ENCODE data around the gene STARD8.
"Not testable (repeated sequence)": the region's sequence is repeated elsewhere in the genome, so short reads cannot be mapped to it uniquely, and the experiment has no call there.

Gene STARD8

DNA sequence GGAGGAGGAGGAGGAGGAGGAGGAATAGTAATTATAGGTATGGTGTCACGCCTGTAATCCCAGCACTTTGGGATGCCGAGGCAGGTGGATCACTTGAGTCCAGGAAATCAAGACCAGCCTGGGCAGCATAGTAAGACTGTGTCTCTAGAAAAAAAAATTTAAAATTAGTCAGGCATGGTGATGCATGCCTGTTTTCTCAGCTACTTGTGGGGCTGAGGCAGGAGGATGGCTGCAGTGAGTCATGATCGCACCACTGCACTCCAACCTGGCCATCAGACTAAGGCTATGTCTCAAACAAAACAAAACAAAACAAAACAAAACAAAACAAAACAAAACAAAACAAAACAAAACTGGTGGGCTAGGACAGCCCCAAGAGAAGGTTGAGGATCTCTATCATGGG is 3.0 kb downstream of the STARD8 start:
- FAIRE-seq: no peak
- DNase-seq (ENCODE audit: insufficient read length, low spot score): no peak
- TF ChIP-seq, protein P1, sequence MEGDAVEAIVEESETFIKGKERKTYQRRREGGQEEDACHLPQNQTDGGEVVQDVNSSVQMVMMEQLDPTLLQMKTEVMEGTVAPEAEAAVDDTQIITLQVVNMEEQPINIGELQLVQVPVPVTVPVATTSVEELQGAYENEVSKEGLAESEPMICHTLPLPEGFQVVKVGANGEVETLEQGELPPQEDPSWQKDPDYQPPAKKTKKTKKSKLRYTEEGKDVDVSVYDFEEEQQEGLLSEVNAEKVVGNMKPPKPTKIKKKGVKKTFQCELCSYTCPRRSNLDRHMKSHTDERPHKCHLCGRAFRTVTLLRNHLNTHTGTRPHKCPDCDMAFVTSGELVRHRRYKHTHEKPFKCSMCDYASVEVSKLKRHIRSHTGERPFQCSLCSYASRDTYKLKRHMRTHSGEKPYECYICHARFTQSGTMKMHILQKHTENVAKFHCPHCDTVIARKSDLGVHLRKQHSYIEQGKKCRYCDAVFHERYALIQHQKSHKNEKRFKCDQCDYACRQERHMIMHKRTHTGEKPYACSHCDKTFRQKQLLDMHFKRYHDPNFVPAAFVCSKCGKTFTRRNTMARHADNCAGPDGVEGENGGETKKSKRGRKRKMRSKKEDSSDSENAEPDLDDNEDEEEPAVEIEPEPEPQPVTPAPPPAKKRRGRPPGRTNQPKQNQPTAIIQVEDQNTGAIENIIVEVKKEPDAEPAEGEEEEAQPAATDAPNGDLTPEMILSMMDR (IDR thresholded peaks at IDR 0.05; ENCODE audit: insufficient read depth, missing control alignments): no peak

DNA sequence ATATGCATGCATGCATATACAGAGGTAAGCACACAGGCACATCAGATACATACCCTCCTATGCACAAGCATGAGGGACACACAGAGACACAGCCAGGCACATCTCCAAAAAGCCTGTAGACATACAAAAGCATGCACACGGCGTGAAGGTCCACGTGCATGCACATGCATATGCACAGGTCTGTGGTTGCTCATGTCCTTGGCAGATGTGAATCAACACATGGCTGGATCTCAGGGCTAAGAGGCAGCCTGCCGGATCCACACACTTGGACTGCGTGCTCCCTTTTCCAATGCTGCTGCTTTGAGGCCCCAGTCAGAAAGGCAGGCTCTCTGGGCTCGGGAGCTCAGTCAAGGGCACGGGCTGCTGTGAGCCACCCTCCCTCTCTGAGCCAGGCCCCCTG is 3.6 kb downstream of the STARD8 start:
- DNase-seq (ENCODE audit: insufficient read length, low spot score): no peak
- no peak for FAIRE-seq
- TF ChIP-seq, protein P1 (IDR thresholded peaks at IDR 0.05; ENCODE audit: insufficient read depth, missing control alignments): no peak

DNA sequence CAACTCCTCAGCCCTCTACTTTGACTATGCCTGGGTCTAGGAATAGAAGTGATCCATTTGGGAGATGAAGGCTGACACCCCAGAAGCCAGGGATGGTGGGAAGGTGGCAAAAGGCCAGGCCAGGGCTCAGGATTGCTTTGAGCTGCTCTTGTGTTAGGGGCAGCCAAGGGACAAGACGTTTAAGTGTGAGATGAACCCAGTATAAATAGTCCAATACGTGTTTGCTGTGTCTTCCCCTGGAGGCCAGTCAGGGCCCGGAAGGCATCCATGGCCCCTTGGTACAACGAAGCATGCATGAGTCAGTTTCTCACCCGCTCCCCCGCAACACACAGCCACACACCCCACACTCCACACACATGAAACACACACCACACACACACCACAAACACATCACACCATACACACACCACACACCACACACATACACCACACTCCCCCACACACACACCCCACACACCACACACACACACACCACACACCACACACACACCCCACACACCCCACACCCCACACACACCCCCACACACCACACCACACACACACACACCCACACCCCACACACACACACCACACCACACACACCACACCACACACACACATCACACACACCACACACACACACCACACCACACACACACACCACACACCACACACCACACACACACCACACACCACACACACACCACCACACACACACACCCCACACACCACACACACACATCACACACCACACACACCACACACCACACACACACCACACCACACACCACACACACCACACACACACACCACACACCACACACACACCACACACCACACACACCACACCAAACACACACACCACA is 5.1 kb downstream of the STARD8 start:
- TF ChIP-seq, protein P1 (IDR thresholded peaks at IDR 0.05; ENCODE audit: insufficient read depth, missing control alignments): no peak
- DNase-seq (ENCODE audit: insufficient read length, low spot score): no peak
- FAIRE-seq: no peak

DNA sequence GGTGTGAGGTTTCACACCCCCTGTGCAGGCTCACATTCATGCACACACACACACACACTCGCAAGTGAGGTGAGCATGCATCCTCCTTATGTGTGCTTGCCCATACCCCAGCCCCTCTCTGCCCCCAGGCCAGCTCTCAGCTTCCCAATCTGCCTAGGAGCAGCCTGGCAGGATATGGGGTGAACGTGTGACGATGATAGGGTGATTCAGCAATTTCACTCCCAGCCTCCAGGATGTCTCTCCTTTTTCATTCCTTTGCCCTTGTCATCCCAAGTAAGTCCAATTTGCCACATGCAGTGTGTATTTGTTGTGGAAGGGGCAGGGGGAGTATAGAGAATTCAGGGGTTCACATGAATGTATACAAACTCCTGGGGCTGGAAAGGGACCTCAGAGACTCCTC is 7.2 kb downstream of the STARD8 start:
- DNase-seq (ENCODE audit: insufficient read length, low spot score) (no peak), FAIRE-seq (no peak)
- TF ChIP-seq, protein P1 (IDR thresholded peaks at IDR 0.05; ENCODE audit: insufficient read depth, missing control alignments): no peak

DNA sequence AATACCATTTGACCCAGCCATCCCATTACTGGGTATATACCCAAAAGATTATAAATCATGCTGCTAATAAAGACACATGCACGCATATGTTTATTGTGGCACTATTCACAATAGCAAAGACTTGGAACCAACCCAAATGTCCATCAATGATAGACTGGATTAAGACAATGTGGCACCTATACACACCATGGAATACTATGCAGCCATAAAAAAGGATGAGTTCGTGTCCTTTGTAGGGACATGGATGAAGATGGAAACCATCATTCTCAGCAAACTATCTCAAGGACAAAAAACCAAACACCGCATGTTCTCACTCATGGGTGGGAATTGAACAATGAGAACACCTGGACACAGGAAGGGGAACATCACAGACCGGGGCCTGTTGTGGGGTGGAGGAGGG is 9.0 kb downstream of the STARD8 start:
- not testable (repeated sequence) for DNase-seq (ENCODE audit: insufficient read length, low spot score); FAIRE-seq

DNA sequence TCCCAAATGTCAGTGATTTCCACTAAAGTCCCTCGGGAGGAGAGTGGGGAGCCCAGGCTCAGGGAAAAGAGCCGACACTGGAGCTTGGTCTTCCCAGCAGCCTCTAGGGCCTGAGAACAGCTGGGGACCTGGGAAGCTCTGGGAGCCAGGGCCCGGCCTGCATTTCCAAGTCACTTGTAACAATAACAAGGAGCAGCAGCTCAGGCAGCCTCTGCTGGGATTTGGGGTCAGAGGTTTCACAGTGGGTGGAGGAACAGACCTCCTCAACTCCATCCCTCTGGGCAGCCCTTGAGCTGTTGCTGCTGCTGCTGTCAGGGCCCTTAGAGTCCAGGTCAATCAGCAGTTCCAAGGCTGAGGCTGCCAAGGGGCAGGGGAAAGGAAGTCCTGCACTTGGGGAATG is 11.1 kb downstream of the STARD8 start:
- FAIRE-seq: no peak
- no peak for DNase-seq (ENCODE audit: insufficient read length, low spot score)
- TF ChIP-seq, protein P1 (IDR thresholded peaks at IDR 0.05; ENCODE audit: insufficient read depth, missing control alignments): no peak

DNA sequence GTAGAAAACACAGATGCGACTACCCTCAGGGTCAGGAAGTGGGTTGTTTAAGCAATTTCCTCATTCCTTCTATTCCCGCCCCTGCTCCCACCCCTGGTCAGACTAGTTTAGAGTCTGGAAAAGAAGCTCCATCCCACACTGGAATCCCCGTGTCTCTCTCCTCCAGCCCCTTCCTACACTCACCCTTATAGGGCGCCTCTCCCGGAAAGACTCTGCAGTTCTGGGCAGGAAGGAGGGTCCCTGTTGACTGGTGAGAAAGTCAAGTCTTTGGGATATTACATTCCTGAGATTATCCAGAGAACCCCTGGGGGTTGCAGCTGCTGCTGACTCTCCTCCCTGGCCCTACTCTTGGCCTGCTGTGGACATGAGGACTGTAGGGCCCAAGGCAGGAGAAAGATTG is 11.9 kb downstream of the STARD8 start:
- DNase-seq (ENCODE audit: insufficient read length, low spot score): no peak
- TF ChIP-seq, protein P1 (IDR thresholded peaks at IDR 0.05; ENCODE audit: insufficient read depth, missing control alignments): no peak
- FAIRE-seq: no peak
